Body of pancreas (tissue), 4 donors: Measurements from ENCODE around the gene DGKG. TPM values are rescaled to one million over a fixed set of nuclear protein-coding genes. Genes with fewer than 3 reads are reported as not detected.

Source experiments
- ATAC-seq: fragments of 150-250 bp; one replicate; pipeline ENCODE4 v1.9.1; 2016
- DNase-seq, 4 donors: peaks; one replicate each; pipeline ENCODE4 v3.0.0-alpha.2; 2019
- H3K27ac ChIP-seq, 4 donors: fragments of 200-600 bp; sonication (generic); 1 replicate in 3 of 4; 2 replicates in 1 of 4; pipeline versions ENCODE4 v1.5.1 to v1.6.1; 2016 to 2019; ENCODE audit warnings: mild to moderate bottlenecking in 1 of 4, mixed read lengths in 1 of 4, moderate library complexity in 1 of 4
- H3K27me3 ChIP-seq, 2 donors: fragments of 200-600 bp; sonication (generic); one replicate each; pipeline ENCODE4 v1.6.0; 2016; ENCODE audit warnings: mild to moderate bottlenecking in 1 of 2
- H3K36me3 ChIP-seq, 2 donors: fragments of 200-600 bp; sonication (generic); replicated peaks in 1 of 2; 2 replicates each; pipeline ENCODE4 v1.5.1; 2016; ENCODE audit warnings: low read depth in 2 of 2; ENCODE audit not compliant: insufficient read depth in 1 of 2
- H3K4me1 ChIP-seq: fragments of 200-600 bp; sonication (generic); one replicate; pipeline ENCODE4 v1.6.0; 2016
- H3K4me3 ChIP-seq, 2 donors: fragments of 200-600 bp; sonication (generic); 1 replicate in 1 of 2; 2 replicates in 1 of 2; pipeline ENCODE4 v1.5.1; 2016 to 2019
- H3K9me3 ChIP-seq, 3 donors: fragments of 200-600 bp; sonication (generic); 1 replicate in 2 of 3; 2 replicates in 1 of 3; pipeline ENCODE4 v1.5.1; 2016
- CTCF ChIP-seq, 7 experiments: fragments of 450-650 bp in 4 of 7; fragments of 200-600 bp in 3 of 7; sonication (generic) in 3 of 7; IDR thresholded peaks; one replicate each; pipeline ENCODE4 v1.5.1; 2016 to 2019; ENCODE audit warnings: antibody characterized with exemption in 7 of 7
- POLR2A ChIP-seq, 3 donors: fragments of 450-650 bp; IDR thresholded peaks; one replicate each; pipeline ENCODE4 v1.6.1; 2016; ENCODE audit warnings: antibody characterized with exemption in 3 of 3, mild to moderate bottlenecking in 2 of 3
- WGBS, 2 donors: methylation state at CpG; one replicate each; pipeline ENCODE4 v1.1.5; 2017; 5-methylcytosine and 5-hydroxymethylcytosine counted together
- intact Hi-C: fragments of 100-400 bp; cut with DNase I; formaldehyde crosslinking; loops from one replicate; pipeline ENCODE4 v1.15.1; 2023
- total RNA-seq, 2 donors: library from RNA; depleted of rRNA; stranded (reverse); fragments of >200 nt; gene quantifications; one replicate each; pipeline ENCODE4 v1.1.0, GENCODE V29; 2016

The DGKG gene
- total RNA-seq, 2 donors from 2014 or later = 0.78 to 16.2 TPM

GRCh38 chr3:186169379-186169778 lies 192.7 kb downstream of the DGKG start:
- 90 to 92% methylated on average over 2 of the region's 2 CpGs for WGBS, 2 donors
- TF ChIP-seq CTCF (IDR thresholded peaks at IDR 0.05) = no peak
- TF ChIP-seq POLR2A (IDR thresholded peaks at IDR 0.05) = no peak
- no peaks in the 10 kb centered on the region for H3K4me1 ChIP-seq
- H3K27ac ChIP-seq = no peak overlapping the region
- H3K4me3 ChIP-seq = no peak overlapping the region
- H3K27me3 ChIP-seq = no peaks in the 10 kb centered on the region
- no peaks in the 10 kb centered on the region for H3K36me3 ChIP-seq
- no peaks in the 10 kb centered on the region for H3K9me3 ChIP-seq
- ATAC-seq = no peak
- DNase-seq = no peak
- intact Hi-C loops = no loop called here

DNA sequence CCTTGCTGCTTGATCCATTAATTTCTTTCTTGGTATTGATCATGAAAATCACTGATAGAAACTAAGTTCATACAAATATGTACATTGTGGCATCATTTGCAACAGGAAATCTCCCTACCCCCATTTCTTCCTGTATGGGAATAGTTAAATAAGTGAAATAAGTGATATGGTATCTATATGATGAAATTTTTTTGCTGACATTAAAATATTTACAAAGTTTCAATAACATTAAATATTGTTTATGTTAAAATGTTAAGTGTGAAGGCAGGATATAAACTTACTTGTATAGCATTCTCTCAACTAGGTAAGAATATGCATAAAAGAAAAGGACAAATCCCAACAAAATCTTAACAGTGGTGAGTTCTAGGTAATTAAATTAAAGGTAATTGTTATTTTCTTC lies 193.1 kb downstream of the DGKG start:
- H3K36me3 ChIP-seq = no peaks in the 10 kb centered on the region
- TF ChIP-seq POLR2A (IDR thresholded peaks at IDR 0.05) (no peak), CTCF (IDR thresholded peaks at IDR 0.05) (no peak)
- H3K4me1 ChIP-seq = no peaks in the 10 kb centered on the region
- DNase-seq (no peak), ATAC-seq (no peak)
- no peak overlapping the region for H3K4me3 ChIP-seq
- no peak overlapping the region for H3K27ac ChIP-seq
- H3K9me3 ChIP-seq = no peaks in the 10 kb centered on the region
- intact Hi-C loops = no loop called here
- H3K27me3 ChIP-seq = no peaks in the 10 kb centered on the region

DNA sequence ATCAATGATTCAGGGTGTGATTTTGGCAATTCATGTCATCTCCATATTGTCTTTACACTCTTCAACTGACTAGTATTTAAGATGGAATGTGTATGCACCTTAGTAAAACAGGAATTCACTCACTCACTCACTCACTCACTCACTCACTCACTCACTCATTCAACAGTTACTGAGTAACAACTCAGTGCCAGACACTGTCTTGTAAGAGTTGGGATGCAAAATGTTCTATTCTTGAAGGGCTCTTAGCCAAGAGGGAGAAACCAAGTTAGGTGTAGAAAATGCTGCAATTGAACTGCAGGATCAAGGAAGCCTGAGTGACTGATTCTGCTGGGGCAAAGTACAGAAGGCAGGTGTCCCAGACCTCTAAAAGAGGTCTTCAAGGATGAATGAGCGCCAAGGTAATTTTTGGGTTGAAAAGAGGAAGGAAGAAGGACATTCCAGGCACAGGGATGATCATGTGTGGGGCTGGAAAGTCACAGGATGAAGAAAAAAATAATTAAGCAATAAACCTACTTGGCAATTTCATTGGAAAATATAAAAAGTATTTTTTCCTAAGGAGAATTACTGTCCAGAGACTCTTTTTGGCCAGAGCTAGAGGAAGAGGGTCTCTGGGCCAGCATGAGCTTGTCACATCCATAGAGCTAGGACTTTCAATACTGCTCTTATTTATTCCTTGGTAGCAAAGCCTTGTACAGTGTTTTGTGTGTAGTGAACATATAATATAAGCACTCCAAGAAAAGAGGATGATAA lies 194.2 kb downstream of the DGKG start:
- no peaks in the 10 kb centered on the region for H3K4me1 ChIP-seq
- no peak for DNase-seq
- ATAC-seq = no peak
- TF ChIP-seq POLR2A (IDR thresholded peaks at IDR 0.05) (no peak), CTCF (IDR thresholded peaks at IDR 0.05) (no peak)
- H3K27ac ChIP-seq = no peak overlapping the region
- H3K27me3 ChIP-seq = no peaks in the 10 kb centered on the region
- intact Hi-C loops = no loop called here
- no peak overlapping the region for H3K4me3 ChIP-seq
- no peaks in the 10 kb centered on the region for H3K9me3 ChIP-seq
- H3K36me3 ChIP-seq = no peaks in the 10 kb centered on the region
- WGBS, 2 donors = 82 to 87% methylated on average over 1 of the region's 1 CpG

DNA sequence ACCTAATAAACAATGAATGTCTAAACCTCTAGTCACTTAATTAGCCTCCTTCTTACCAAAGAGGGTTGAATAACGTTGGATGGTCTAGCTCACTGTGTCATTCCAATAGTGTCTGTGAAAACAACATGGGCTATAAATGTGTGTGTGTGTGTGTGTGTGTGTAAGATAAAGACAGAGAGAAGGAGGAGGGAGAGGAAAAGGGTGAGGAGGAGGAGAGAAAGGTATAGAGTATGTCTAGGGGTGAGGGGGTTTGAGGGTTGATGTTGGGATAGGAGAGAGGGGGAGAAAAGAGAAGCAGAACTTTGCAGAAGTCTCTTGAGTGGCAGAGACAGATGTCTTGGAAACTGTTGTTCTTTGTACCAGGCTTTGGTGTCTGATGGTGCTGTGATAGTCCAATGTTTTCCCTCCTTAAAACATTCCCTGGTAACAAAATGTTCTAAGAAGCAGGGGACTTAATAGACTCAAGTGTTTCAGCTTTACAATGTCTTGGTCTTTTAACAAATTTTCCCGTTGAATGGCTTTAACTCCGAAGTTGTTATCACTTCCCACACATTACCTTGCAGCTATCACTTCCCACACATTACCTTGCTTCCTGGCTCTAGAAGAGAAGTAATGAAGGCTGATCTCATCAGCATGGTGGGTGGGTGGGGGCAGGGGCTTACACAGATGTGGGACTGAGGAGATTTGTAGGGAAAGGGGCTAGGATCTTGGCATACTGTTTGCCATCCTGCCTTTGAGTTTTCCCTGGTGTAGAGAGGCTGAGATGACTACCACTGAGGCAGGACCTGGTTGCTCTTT lies 195.3 kb downstream of the DGKG start:
- no peak for ATAC-seq
- no peak overlapping the region for H3K27ac ChIP-seq
- H3K27me3 ChIP-seq = no peaks in the 10 kb centered on the region
- H3K36me3 ChIP-seq = no peaks in the 10 kb centered on the region
- WGBS, 2 donors = 24 to 39% methylated on average over 3 of the region's 3 CpGs
- no peaks in the 10 kb centered on the region for H3K9me3 ChIP-seq
- DNase-seq = no peak
- H3K4me1 ChIP-seq = no peaks in the 10 kb centered on the region
- no peak overlapping the region for H3K4me3 ChIP-seq
- TF ChIP-seq CTCF (IDR thresholded peaks at IDR 0.05) = no peak
- no peak for TF ChIP-seq POLR2A (IDR thresholded peaks at IDR 0.05)
- intact Hi-C loops = no loop called here
